ENCODE data around the gene RFPL1.
"Not testable (repeated sequence)": the region's sequence is repeated elsewhere in the genome, so short reads cannot be mapped to it uniquely, and the experiment has no call there.

RFPL1 gene

DNA sequence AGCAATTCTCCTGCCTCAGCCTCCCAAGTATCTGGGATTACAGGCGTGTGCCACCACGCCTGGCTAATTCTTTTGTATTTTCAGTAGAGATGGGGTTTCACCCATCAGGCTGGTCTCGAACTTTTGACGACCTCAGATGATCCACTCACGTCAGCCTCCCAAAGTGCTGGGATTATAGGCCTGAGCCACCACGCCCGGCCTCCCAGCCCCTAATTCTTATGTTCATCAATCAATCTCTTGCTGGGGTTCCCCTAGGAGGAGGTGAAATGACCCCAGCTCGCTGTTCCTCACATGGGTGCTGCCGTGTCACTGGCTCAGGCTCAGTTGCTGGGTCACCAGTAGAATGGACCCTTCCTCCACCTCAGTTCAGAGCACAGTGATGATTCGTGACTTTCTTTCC lies at the start of gene RFPL1:
TSS of gene RFPL1 (plus strand) at position 301 of the 400 bp plus-strand sequence.
- intact Hi-C loops (cut with DNase I) = not testable (repeated sequence)
- peak in 1 of 42 donors; percentile 20 for DNase-seq

GRCh38 chr22:29388759-29389090 lies 49.7 kb upstream of the RFPL1 start:
- intact Hi-C loops (cut with DNase I) = no loop called here
- no peak for DNase-seq

- DNase-seq = no peak
- intact Hi-C loops (cut with DNase I) = loop anchor here (10.0 kb wide), 1 partner anchor 135 kb away; no protein-coding TSS in a partner anchor
Observed at GRCh38 chr22:29390270-29390669, 48.1 kb upstream of the RFPL1 start.

GRCh38 chr22:29391546-29391945 lies 46.8 kb upstream of the RFPL1 start:
- intact Hi-C loops (cut with DNase I) = loop anchor here (10.0 kb wide), 1 partner anchor 133 kb away; no protein-coding TSS in a partner anchor
- peak in 13 of 42 donors; percentile 18 to 66 (median 44) for DNase-seq

DNA sequence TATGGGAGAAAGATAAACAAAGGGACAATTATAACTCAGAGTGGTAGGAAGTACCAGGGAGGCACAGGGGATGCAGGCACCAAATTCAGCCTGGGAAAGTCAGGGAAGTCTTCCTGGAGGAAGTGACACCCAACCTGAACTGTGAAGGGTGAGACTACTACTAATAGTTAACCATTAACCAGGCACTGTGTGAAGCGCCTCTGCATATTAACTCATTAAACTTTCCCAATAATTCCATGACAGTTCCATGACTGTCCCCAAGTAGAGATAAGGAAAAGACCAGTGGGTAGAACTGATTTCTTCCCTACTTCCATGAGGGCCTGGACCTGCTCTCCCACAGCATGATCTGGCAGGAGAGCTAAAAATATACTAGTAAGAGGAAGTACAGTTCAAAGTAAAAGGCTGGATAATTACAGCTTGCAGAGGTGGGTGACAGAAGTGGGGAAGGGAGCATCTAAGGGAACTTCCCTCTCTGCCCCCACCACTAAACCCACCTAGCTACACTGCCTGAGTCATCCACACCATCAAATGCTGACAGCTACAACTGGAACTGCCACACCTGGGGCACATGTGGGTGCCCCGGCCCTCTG lies 45.3 kb upstream of the RFPL1 start:
- intact Hi-C loops (cut with DNase I) = loop anchor here (10.0 kb wide), 1 partner anchor 132 kb away; no protein-coding TSS in a partner anchor

GRCh38 chr22:29394931-29395581 lies 43.3 kb upstream of the RFPL1 start:
- DNase-seq = peak; percentile 49 to 89 (median 74)
- intact Hi-C loops (cut with DNase I) = loop anchor here (10.0 kb wide), 1 partner anchor 130 kb away; no protein-coding TSS in a partner anchor

More for the DNA sequence above, 45.3 kb upstream of the RFPL1 start:
- DNase-seq = peak in 12 of 42 donors; percentile 15 to 73 (median 52)

DNA sequence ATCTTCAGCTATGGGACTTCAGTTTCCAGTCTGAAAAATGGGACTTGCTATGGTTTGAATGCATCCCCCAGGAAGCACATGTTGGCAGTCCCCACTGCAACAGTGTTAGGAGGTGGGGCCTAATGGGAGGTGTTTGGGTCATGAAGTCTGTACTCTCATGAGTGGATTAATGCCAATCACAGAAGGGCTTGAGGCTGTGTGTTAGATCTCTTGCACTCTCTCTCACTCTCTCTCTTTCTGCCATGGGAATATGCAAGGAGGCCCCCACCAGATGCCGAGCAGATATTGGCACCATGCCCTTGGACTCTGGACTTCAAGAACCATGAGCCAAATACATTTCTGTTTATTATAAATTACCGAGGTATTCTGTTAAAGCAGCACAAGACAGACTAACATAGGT lies 42.3 kb upstream of the RFPL1 start:
- DNase-seq = peak in 1 of 42 donors; percentile 8
- intact Hi-C loops (cut with DNase I) = loop anchor here (10.0 kb wide), 1 partner anchor 129 kb away; no protein-coding TSS in a partner anchor

DNA sequence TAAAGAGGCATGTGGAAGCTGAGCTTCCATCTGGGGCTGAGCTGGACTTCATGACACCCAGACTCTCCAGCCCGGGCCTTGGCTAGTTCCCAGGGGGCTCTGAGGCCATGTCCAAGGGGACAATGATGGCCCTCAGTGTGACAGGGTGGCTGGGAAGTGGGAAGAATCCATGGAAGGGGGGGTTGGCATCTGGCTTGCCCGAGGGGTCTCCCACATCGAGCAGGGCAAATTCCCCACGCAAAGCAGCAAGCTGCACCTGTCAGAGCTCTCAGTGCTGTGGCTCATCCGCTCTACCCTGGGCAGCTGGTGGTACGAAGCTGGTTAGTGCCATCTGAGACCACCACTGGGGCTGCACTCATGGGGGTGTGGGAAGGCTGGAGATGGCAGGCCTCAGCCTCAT lies 40.6 kb upstream of the RFPL1 start:
- intact Hi-C loops (cut with DNase I) = loop anchor here (10.0 kb wide), 1 partner anchor 127 kb away; no protein-coding TSS in a partner anchor
- peak in 1 of 42 donors; percentile 25 for DNase-seq

GRCh38 chr22:29400576-29400975 lies 37.8 kb upstream of the RFPL1 start:
- intact Hi-C loops (cut with DNase I) = no loop called here
- no peak for DNase-seq

DNA sequence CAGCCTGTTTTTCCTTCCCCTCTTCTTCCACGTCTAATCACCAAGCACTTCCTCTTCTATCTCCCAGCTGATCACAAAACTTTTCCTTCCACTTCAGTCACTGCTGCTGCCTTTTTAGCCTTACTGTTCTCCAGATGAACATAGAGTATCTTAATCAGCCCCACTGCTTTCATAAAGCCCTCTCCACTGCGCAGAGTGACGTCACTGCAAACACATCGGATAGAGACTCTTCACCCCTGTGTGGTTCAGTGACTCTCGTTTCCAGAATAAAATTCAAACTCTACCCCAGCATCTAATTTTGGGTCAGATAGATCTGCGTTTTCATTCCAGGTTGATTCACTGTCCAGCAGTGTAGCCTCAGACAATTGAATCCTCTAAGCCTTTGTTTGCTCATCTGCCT lies 36.8 kb upstream of the RFPL1 start:
- intact Hi-C loops (cut with DNase I); DNase-seq: not testable (repeated sequence)

- peak in 1 of 42 donors; percentile 18 for DNase-seq
- intact Hi-C loops (cut with DNase I) = no loop called here
Observed at GRCh38 chr22:29408940-29409339, 29.4 kb upstream of the RFPL1 start.

- DNase-seq = peak in 1 of 42 donors; percentile 32
- intact Hi-C loops (cut with DNase I) = not testable (repeated sequence)
Observed at GRCh38 chr22:29411569-29412211, 26.7 kb upstream of the RFPL1 start.

DNA sequence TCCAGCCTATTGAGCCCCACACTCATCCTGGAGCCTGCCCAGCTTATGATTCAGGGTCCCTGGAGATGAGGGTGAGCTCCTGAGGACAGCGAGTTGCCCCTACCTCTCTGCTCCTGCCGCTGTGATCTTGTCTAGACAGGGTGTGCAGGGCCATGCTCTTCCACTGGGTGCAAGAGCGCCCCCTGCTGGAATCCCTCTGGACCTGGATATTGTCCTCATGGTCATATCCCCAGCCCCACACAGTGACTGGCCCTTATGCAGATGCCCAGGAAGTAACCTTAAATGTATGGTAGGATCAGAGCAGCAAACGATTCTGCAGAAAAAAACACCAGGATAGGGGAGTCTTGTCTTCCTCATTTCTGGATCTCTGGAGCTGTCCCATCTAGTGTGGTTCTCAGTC lies 25.6 kb upstream of the RFPL1 start:
- intact Hi-C loops (cut with DNase I) = not testable (repeated sequence)
- DNase-seq = peak in 1 of 42 donors; percentile 35

GRCh38 chr22:29414951-29415591 lies 23.3 kb upstream of the RFPL1 start:
- intact Hi-C loops (cut with DNase I) = not testable (repeated sequence)
- peak in 2 of 42 donors; percentile 16 to 36 for DNase-seq

GRCh38 chr22:29418704-29419103 lies 19.7 kb upstream of the RFPL1 start:
- intact Hi-C loops (cut with DNase I) = not testable (repeated sequence)
- peak in 1 of 42 donors; percentile 12 for DNase-seq

GRCh38 chr22:29426476-29426875 lies 11.9 kb upstream of the RFPL1 start:
- intact Hi-C loops (cut with DNase I) = no loop called here
- peak in 1 of 42 donors; percentile 9 for DNase-seq

DNA sequence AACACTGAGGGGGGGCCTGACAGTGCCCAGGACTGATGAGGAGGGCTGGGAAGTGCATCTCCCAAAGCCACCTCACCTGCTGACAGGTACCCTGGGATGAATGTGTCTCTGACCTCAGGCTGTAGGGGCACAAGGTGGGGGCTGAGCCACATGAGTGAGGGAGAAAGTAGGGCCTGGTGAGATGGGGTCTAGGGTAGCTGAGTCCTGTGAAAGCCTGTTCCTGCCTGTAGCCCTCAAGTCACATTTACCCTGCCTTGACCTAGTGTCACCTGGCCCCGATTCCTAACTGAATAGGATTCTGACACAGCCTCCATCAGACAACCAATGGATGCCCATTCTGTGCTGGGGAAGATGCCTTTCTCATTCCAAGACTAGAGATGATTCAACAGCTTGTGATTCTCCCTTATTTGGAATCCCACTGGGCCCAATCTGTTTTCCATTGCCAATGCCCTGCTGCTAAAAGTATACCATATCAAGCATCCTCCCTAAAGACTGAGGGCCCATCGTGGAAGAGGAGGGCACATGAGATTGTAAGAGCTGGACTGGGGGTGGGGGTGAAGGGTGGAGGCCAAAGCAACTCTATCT lies 11.1 kb upstream of the RFPL1 start:
- DNase-seq = peak in 1 of 42 donors; percentile 7
- intact Hi-C loops (cut with DNase I) = no loop called here

DNA sequence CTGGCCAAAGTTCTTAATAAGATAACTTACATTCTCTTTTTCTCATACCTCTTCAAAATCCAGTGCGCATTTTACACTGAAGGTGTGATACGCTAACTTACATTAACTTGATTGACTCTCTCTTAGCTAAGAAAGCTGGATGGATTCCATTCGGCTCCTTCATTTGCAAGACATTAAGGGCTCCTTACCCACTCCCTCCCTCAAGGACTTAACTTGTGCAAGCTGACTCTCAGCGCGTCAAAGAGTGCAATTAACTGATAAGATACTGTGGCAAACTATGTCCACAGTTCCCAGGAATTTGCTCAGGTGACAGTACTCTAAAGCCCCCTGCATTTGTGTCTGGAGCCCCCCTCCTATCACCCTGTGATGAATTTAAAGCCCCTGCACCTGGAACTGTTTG lies 6.4 kb upstream of the RFPL1 start:
- intact Hi-C loops (cut with DNase I) = no loop called here
- DNase-seq = no peak

DNA sequence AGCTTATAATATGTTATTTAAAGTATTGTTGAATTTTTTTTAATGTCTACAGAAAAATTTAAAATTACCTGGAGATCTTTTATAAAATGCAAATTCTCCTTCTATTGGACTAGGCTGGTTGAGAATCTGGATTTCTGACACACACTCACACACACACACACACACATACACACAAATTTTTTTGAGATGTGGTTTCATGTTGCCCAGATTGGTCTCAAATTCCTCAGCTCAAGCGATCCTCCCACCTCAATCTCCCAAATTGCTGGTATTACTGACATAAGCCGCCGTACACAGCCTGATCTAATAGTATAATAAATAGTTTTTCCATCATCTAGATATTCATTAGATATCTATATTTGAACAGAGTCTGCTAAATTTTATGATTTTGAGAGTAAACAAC lies 4.5 kb upstream of the RFPL1 start:
- intact Hi-C loops (cut with DNase I) = no loop called here
- peak in 1 of 42 donors; percentile 5 for DNase-seq

All from head of caudate nucleus (tissue), 42 donors.